HG02852 (cell line): ENCODE measurements around the gene TMC6.

ENCODE experiments used
- ATAC-seq: cut with Tn5 transposase; IDR thresholded peaks from one replicate; pipeline ENCODE4 v1.9.1; 2021; ENCODE audit warnings: mild to moderate bottlenecking, moderate library complexity; ENCODE audit not compliant: unreplicated experiment

The TMC6 gene

GRCh38 chr17:78111727-78112517, 16.6 kb downstream of the TMC6 start:
- ATAC-seq, result no peak

DNA sequence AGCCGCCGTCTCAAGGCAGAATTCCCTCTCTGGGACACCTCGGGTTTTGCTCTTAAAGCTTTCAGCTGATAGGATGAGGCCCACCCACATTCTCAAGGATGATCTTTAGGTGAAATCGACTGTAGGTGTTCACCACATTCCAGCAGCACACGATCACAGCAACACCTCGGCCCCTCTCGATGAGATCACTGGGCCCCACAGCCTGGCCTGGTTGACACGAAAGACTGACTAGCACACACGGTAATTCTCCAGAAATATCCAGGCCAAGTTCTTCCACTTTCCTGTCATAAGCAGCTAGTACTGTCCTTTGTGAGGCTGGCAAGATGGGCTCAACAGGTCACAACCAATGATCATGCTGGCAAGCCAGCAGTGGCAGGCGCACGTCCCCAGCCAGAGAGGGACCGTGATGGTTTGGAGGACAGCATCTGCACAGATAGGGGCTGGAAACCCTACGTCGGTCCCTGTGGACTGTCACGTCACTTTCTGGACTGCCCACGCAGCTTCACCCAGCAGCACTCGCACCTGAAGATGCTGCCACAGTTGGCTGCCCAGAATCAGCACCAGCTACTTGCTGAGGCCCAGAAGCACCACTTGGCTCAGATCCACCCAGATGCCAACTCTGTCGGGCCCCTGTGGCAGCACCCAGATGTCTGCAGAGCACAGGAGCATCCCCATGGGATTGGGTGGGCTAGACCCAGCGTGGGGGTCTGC, 17.4 kb downstream of the TMC6 start:
- ATAC-seq, result no peak

DNA sequence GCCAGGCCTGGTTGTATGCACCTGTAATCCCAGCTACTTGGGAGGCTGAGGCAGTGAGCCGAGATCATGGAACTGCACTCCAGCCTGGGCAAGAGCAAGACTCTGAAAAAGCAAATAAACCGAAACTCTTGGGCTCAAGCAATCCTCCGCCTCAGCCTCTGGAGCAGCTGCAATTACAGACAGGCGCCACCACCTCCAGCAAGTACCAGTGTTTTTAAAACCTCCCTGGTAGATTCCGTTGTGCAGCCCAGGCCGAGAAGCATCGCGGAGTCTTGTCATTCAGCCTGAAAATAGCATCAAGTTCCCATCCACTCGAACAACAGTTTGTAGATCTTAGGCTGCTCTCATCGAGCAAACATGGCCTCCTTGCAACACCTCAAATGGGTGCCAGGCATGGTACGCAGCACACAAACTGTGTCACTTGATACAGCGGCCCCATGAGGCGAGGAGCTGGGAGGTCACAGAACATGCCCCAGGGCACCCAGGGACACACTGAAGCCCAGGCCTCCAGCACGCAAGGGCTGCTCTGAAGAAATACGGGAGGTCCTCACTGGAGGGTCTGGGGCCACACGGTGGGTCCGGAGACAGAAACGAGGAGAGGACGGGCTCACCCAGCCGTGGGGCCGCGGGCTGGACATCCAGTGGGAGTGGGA, 18.1 kb downstream of the TMC6 start:
- ATAC-seq, result no peak

DNA sequence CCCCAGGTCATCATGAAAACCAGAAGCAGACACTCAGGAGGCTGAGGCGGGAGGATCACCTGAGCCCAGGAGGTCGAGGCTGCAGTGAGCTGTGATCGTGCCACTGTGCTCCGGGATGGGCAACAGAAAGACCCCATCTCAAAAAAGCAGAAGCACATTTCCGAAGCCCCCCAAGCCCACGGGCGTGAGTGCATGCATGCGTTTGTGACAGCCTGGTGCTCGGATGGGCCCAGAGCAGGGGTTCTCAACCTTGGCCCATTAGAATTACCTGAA, 19.1 kb downstream of the TMC6 start:
- ATAC-seq, result no peak

DNA sequence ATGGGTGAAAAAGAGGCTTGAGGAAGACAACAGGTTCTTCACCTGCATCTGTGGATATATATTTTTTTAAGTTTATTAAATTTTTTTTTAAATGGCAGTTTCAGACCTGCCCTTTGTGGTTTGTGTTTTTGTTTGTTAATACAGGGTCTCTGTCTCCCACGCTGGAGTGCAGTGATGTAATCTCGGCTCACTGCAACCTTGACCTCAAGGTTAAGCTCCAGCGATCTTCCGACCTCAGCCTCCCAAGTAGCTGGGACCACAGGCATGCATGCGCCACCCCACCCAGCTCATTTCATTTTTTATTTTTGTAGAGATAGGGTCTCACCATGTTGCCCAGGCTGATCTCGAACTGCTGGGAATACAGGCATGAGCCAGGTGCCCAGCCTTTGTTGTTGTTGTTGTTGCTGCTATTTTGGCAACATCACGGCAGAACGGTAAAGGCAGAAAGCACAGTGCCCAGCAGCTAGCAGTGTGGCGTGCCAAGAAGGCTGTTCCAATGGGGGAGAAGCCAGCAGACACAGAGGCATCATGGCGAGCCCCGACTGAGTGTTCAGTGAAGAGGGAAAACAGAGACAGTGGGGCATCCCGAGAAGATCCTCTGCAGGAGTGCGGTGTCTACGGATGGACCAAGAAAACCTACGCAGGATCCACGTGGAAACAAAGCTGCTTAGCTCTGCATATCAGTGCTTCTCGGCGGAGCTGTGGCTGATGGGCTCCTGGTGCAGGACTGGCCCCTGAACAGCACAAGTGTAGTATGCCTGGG, 19.6 kb downstream of the TMC6 start:
- ATAC-seq, result no peak

- no peak for ATAC-seq
Measured at GRCh38 chr17:78107976-78108725, 20.4 kb downstream of the TMC6 start.

- ATAC-seq, result no peak
Measured at GRCh38 chr17:78107457-78107856, 21.1 kb downstream of the TMC6 start.

DNA sequence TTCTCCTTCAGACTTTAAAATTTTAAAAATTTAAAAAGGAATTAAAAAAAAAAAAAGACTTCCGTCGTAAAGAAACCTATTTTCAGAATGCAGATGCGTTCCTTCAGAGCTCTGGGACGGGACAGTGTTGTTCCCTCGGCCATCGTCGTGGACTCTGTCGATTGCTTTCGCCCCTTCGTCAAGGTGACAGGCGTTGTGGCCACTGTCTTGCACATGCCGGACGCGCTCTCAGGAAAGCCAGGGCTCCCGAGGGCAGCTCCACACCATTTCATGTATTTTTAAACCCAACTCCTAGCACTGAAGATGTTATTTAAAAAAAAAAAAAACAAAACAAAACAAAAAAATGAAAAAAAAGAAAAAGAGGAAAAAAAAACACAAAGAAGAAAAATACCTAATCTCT, 22.3 kb downstream of the TMC6 start:
- no peak for ATAC-seq

GRCh38 chr17:78105551-78105950, 23.0 kb downstream of the TMC6 start:
- no peak for ATAC-seq

GRCh38 chr17:78105101-78105500, 23.5 kb downstream of the TMC6 start:
- no peak for ATAC-seq

DNA sequence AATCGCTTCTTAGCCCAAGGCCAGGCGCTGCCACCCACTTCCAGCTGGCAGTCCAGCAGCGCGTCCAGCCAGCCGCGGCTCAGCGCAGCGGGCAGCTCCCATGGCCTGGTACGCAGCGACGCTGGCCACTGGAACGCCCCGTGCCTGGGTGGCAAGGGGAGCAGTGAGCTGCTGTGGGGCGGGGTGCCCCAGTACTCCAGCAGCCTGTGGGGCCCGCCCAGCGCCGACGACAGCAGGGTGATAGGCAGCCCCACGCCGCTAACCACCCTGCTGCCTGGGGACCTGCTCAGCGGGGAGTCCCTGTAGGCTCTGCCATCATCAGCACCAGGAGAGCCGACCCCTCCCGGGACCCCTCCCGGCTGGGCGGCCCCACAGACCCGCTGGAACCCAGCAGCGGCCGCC, 24.0 kb downstream of the TMC6 start:
- no peak for ATAC-seq

DNA sequence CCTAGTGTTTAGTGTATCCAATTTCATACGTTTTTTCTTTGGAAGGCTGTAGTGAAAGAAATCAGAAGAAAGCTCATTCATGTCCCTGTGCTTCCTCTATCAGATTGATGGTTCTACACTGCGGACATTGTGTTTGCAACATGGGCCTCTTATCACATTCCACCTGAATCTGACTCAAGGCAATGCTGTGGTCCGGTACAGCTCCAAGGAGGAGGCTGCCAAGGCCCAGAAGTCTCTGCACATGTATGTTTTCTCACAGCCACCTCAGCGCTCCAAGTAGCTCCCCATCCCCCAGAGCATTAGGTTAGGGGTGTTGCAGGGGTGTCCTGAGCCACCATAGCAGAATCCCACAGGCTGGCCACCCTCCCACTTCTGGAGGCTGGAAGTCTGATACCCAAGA, 25.2 kb downstream of the TMC6 start:
- no peak for ATAC-seq

DNA sequence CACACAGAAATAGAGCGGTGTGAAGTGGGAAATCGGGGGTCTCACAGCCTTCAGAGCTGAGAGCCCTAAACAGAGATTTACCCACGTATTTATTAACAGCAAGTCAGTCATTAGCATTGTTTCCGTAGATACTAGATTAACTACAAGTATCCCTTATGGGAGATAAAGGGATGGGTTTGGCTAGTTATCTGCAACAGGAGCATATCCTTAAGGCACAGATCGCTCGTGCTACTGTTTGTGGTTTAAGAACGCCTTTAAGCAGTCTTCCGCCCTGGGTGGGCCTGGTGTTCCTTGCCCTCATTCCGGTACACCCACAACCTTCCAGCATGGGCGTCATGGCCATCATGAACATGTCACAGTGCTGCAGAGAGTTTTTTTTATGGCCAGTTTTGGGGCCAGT, 27.0 kb downstream of the TMC6 start:
- no peak for ATAC-seq

- no peak for ATAC-seq
Measured at GRCh38 chr17:78101112-78101511, 27.4 kb downstream of the TMC6 start.

DNA sequence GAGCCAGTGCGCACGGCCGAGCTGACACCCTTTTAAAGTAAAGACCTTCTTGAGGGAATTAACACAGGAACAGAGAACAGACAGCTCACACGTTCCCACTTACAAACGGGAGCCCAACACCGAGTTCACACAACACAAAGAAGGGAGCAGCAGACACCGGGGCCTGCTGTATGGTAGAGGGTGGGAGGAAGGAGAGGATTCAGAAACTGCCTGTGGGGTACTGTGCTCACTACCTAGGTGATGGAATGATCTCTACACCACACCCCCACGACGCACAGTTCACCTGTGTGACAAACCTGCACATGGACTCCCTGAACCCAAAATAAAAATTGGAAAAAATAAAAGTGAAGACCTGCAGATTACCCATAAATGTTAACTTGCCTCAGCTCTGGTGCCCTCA, 32.5 kb downstream of the TMC6 start:
- no peak for ATAC-seq

GRCh38 chr17:78095035-78095434, 33.5 kb downstream of the TMC6 start:
- no peak for ATAC-seq

- no peak for ATAC-seq
Measured at GRCh38 chr17:78092794-78093324, 35.7 kb downstream of the TMC6 start.

DNA sequence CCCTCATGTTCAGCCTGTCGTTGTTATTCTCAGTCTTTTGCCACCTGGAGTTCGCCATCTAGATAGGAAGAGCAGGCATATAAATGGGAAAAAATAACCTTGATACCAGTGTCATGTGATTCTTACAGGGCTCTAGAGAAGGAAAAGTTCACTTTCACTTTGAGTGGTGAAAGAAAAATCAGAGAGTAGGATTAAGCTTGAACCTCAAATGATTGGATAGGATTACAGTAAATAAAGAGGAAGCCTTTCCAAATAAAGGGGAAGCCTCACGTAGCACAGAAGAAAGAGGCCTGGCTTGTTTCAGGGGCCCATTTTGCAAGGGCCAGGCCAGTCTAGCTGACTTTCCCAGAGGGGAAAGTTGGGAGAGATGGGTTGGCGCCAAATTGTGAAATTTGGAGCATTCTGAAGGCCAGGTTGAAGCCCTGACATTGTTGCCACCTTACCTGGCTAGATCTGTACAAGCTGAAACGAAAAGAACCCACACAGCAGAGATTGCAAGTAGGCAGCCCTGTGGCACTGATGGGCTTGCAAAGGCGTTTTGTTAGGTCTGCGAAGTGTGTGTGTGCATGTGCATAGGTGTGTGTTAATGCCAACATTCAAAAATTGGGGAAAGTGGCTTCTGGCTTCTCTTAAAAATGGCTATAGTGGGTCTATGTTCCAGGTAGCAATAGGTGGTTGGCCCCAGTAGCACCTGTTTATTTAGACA, 38.8 kb downstream of the TMC6 start:
- no peak for ATAC-seq

DNA sequence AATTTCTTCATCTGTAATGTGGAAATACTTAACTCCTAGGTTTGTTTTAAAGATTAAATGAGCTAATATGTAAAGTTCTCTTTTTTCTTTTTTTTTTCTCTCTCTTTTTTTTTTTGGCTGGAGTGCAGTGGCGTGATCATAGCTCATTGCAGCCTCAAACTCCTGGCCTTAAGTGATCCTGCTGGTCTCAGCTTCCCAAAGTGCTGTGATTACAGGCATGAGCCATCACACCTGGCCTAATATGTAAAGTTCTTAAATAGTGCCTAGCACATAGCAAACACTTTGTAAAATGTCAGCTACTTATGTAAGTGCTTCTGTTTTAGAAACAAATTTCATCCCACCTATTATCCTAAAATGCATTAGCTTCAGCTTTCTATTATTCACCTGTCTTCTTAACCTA, 40.0 kb downstream of the TMC6 start:
- ATAC-seq, result no peak

GRCh38 chr17:78086740-78087139, 41.8 kb downstream of the TMC6 start:
- no peak for ATAC-seq
